ENCODE results near the gene JMJD1C.

DNA sequence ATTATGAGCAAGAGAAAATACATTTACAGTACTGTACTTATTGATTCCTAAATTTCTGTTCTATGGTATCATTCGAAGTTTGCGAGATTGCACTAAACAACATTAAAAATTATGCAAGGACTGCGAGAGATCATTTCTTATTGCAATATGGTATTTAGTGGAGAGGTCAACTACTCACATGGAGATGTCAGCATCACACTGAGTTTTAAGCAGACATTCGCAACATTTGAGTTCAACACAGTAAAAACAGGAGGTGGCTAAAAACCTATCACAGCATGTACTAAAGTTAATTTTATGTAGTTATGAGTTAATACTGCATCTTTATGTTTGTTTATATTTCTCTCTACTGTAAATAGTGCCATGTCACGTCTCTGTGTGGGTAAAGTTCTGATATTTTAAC, 53.5 kb downstream of the JMJD1C start:
- TF ChIP-seq, protein P1, sequence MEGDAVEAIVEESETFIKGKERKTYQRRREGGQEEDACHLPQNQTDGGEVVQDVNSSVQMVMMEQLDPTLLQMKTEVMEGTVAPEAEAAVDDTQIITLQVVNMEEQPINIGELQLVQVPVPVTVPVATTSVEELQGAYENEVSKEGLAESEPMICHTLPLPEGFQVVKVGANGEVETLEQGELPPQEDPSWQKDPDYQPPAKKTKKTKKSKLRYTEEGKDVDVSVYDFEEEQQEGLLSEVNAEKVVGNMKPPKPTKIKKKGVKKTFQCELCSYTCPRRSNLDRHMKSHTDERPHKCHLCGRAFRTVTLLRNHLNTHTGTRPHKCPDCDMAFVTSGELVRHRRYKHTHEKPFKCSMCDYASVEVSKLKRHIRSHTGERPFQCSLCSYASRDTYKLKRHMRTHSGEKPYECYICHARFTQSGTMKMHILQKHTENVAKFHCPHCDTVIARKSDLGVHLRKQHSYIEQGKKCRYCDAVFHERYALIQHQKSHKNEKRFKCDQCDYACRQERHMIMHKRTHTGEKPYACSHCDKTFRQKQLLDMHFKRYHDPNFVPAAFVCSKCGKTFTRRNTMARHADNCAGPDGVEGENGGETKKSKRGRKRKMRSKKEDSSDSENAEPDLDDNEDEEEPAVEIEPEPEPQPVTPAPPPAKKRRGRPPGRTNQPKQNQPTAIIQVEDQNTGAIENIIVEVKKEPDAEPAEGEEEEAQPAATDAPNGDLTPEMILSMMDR (IDR thresholded peaks at IDR 0.05 in 2 of 3, conservative IDR thresholded peaks at IDR 0.05 in 1 of 3; ENCODE audit: borderline replicate concordance in 1 of 3, insufficient read depth in 1 of 3, low read depth in 2 of 3, low read length in 2 of 3): no peak
- no peak for TF ChIP-seq SP1 (IDR thresholded peaks at IDR 0.05; ENCODE audit: low read depth)

All from HCT116 (cell line).